Karpas-422 (cell line): Measurements from ENCODE around the gene RNF167. TPM values are rescaled to one million over a fixed set of nuclear protein-coding genes. Genes with fewer than 3 reads are reported as not detected.
"Not testable (repeated sequence)": the region's sequence is repeated elsewhere in the genome, so short reads cannot be mapped to it uniquely, and the experiment has no call there.

Source experiments
- DNase-seq: peaks from one replicate; pipeline ENCODE4 v3.0.0-alpha.2; 2015
- H2AFZ ChIP-seq: fragments of 200-600 bp; sonication (generic); 2 replicates; pipeline ENCODE4 v1.6.1; 2014; ENCODE audit warnings: antibody characterized with exemption, low read length, mixed read lengths
- H3K27ac ChIP-seq: fragments of 200-600 bp; sonication (generic); 2 replicates; pipeline ENCODE4 v1.5.1; 2014; ENCODE audit warnings: mild to moderate bottlenecking, low read length, moderate library complexity
- H3K27me3 ChIP-seq: fragments of 200-600 bp; sonication (generic); 2 replicates; pipeline ENCODE4 v1.6.1; 2014; ENCODE audit warnings: low read length, mixed read lengths
- H3K36me3 ChIP-seq: fragments of 200-600 bp; sonication (generic); 2 replicates; pipeline ENCODE4 v1.6.1; 2014; ENCODE audit warnings: low read length, mixed read lengths; ENCODE audit not compliant: insufficient read depth
- H3K4me1 ChIP-seq: fragments of 200-600 bp; sonication (generic); 2 replicates; pipeline ENCODE4 v1.6.1; 2014; ENCODE audit warnings: mild to moderate bottlenecking, low read length, mixed read lengths
- H3K4me2 ChIP-seq: fragments of 200-600 bp; sonication (generic); 2 replicates; pipeline ENCODE4 v1.6.1; 2014; ENCODE audit warnings: low read length, low read depth, mild to moderate bottlenecking; ENCODE audit not compliant: poor library complexity, severe bottlenecking
- H3K4me3 ChIP-seq: fragments of 200-600 bp; sonication (generic); 2 replicates; pipeline ENCODE4 v1.5.1; 2014; ENCODE audit warnings: mild to moderate bottlenecking, antibody characterized with exemption, low read length, mixed read lengths
- H3K79me2 ChIP-seq: fragments of 200-600 bp; sonication (generic); 2 replicates; pipeline ENCODE4 v1.6.1; 2014; ENCODE audit warnings: mild to moderate bottlenecking, low read length, mixed read lengths
- H3K9ac ChIP-seq: fragments of 200-600 bp; sonication (generic); 2 replicates; pipeline ENCODE4 v1.6.0; 2014; ENCODE audit warnings: low read length
- H3K9me2 ChIP-seq: fragments of 200-600 bp; sonication (generic), shearing (Covaris generic); replicated peaks from 2 replicates; pipeline ENCODE4 v1.6.0; 2014; ENCODE audit warnings: mild to moderate bottlenecking, low read length, moderate library complexity; ENCODE audit not compliant: insufficient read depth
- H3K9me3 ChIP-seq: fragments of 300-700, 200-600 bp; sonication (generic); 2 replicates; pipeline ENCODE4 v1.6.1; 2014; ENCODE audit warnings: low read length, mixed read lengths
- H4K20me1 ChIP-seq: fragments of 200-600 bp; sonication (generic); 2 replicates; pipeline ENCODE4 v1.6.1; 2014; ENCODE audit warnings: mild to moderate bottlenecking, antibody characterized with exemption, low read length, low read depth; ENCODE audit not compliant: insufficient read depth
- total RNA-seq: library from RNA; depleted of rRNA; stranded (reverse); fragments of >200 nt; shearing (Covaris generic); gene quantifications from 2 replicates; pipeline ENCODE4 v1.2.3, GENCODE V29; 2014; ENCODE audit warnings: low replicate concordance

Gene RNF167
- total RNA-seq, 1 experiment from 2014 or later, result 50.5 TPM

DNA sequence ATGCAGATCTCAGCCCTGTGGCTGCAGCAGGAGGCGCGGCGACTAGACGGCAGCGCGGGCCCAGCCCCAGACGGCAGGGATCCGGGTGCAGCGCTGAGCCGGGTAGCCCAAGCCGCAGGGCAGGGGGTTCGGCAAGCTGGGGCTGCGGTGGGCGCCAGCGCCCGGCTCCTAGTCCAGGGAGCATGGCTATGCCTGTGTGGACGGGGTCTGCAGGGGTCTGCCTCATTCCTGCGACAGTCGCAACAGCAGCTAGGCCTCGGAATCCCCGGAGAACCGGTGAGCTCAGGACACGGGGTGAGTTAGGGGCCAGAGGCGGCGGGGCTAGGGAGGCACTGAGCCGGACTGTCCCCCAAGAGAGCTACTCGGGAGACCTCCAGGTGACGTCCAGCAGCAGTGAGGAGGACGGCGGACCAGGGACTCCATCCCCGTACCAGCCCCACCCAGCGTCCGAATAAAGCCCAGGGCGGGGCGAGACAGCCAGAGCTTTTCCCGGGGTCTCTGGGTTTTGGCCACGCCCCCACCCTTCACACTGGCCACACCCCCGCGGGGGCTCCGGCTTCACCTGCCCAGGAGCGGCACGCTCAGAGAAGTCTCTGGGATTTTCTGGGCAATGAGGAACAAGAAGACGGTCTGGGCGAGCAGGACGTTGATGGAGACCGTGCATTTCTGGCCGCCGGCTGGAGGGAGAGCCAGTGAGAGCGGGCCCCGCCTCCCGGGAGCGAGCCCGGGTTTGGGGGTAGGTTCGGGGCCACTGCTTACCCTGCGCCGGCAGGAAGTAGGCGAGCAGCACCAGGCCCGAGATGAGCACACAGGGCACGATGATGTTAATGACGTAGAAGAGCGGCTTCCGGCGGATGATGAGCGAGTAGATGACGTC lies 39.6 kb upstream of the RNF167 start:
- H3K4me1 ChIP-seq, result peaks cover 8% of the 10 kb centered on the region

DNA sequence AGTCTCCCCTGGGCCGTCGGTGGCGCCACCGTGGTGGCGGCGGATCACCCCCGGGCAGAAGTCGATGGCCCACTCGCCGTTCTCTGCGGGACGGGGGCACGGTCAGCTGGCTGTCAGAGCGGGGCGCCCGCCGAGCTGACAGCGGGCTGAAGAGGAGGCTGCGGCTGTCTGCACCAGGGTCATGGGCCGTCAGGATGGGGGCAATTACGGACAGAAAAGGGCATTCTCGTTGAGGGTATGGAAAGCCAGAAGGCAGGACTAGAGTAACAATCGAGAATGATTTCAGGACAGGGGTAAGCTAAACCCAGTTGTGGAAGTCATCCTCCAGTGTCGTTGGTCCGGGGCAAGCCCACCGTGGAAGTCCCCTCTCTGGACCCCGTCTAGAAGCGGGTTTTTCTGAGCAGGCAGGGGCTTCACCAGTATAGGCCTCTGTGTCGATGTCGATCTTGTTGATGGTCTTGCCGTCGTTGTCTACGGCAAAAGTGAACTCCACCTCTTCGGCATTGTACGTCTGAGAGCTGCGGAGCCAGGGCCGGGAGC lies 38.9 kb upstream of the RNF167 start:
- Histone ChIP-seq H3K4me3 (no peak overlapping the region), H3K27ac (no peak overlapping the region), H3K9me2 (no peaks in the 10 kb centered on the region), H4K20me1 (0 out of 2 replicates have a peak, but pooled peaks cover 5% of the 10 kb centered on the region), H3K79me2 (no peaks in the 10 kb centered on the region), H3K4me2 (no peak overlapping the region), H3K9ac (no peak overlapping the region), H2AFZ (no peak overlapping the region), H3K9me3 (no peaks in the 10 kb centered on the region), H3K4me1 (peaks cover 8% of the 10 kb centered on the region), H3K27me3 (no peaks in the 10 kb centered on the region), H3K36me3 (no peaks in the 10 kb centered on the region; the same call in 1 of the 2 replicates)
- DNase-seq, result no peak

More for the DNA sequence above, 39.6 kb upstream of the RNF167 start:
- H3K36me3 ChIP-seq, result no peaks in the 10 kb centered on the region; the same call in 1 of the 2 replicates
- H3K4me2 ChIP-seq, result no peak overlapping the region
- 0 out of 2 replicates have a peak, but pooled peaks cover 5% of the 10 kb centered on the region for H4K20me1 ChIP-seq
- H3K9ac ChIP-seq, result no peak overlapping the region
- DNase-seq, result no peak
- no peak overlapping the region for H2AFZ ChIP-seq
- no peaks in the 10 kb centered on the region for H3K27me3 ChIP-seq
- no peak overlapping the region for H3K4me3 ChIP-seq
- no peak overlapping the region for H3K27ac ChIP-seq
- H3K9me3 ChIP-seq, result no peaks in the 10 kb centered on the region
- H3K79me2 ChIP-seq, result no peaks in the 10 kb centered on the region
- no peaks in the 10 kb centered on the region for H3K9me2 ChIP-seq

- DNase-seq, result no peak
- H3K9ac ChIP-seq, result no peak overlapping the region
- H3K27ac ChIP-seq, result no peak overlapping the region
Measured at GRCh38 chr17:4901648-4902344, 38.3 kb upstream of the RNF167 start.

GRCh38 chr17:4902540-4902939 lies 37.5 kb upstream of the RNF167 start:
- H3K9me3 ChIP-seq, result no peaks in the 10 kb centered on the region
- H3K27ac ChIP-seq, result no peak overlapping the region
- H3K27me3 ChIP-seq, result no peaks in the 10 kb centered on the region
- H4K20me1 ChIP-seq, result 0 out of 2 replicates have a peak, but pooled peaks cover 5% of the 10 kb centered on the region
- H3K4me1 ChIP-seq, result peaks cover 8% of the 10 kb centered on the region
- no peak overlapping the region for H3K4me3 ChIP-seq
- no peak for DNase-seq
- H3K36me3 ChIP-seq, result no peaks in the 10 kb centered on the region; the same call in 1 of the 2 replicates
- no peak overlapping the region for H2AFZ ChIP-seq
- H3K9me2 ChIP-seq, result no peaks in the 10 kb centered on the region
- no peak overlapping the region for H3K4me2 ChIP-seq
- H3K9ac ChIP-seq, result no peak overlapping the region
- no peaks in the 10 kb centered on the region for H3K79me2 ChIP-seq

More at GRCh38 chr17:4901648-4902344, 38.3 kb upstream of the RNF167 start:
- Histone ChIP-seq H3K4me3 (no peak overlapping the region), H3K36me3 (no peaks in the 10 kb centered on the region; the same call in 1 of the 2 replicates), H2AFZ (no peak overlapping the region), H3K4me2 (no peak overlapping the region), H3K9me3 (no peaks in the 10 kb centered on the region), H4K20me1 (0 out of 2 replicates have a peak, but pooled peaks cover 5% of the 10 kb centered on the region), H3K4me1 (peaks cover 8% of the 10 kb centered on the region), H3K79me2 (no peaks in the 10 kb centered on the region), H3K9me2 (no peaks in the 10 kb centered on the region), H3K27me3 (no peaks in the 10 kb centered on the region)

GRCh38 chr17:4903051-4903818 lies 36.8 kb upstream of the RNF167 start, which contains the start of gene CHRNE:
TSS of gene CHRNE (minus strand) at chr17:4903098. CDS start at chr17:4903063, 35 bp downstream.
- no peaks in the 10 kb centered on the region for H3K27me3 ChIP-seq
- no peaks in the 10 kb centered on the region; the same call in 1 of the 2 replicates for H3K36me3 ChIP-seq
- H3K4me2 ChIP-seq, result no peak within 1 kb of the TSS
- H3K4me3 ChIP-seq, result no peak within 1 kb of the TSS
- no peak within 1 kb of the TSS for H3K27ac ChIP-seq
- peak; percentile 89 for DNase-seq
- no peaks in the 10 kb centered on the region for H3K9me3 ChIP-seq
- no peak within 1 kb of the TSS for H3K9ac ChIP-seq
- no peak within 1 kb of the TSS for H2AFZ ChIP-seq
- H3K4me1 ChIP-seq, result peaks cover 8% of the 10 kb centered on the region
- H3K9me2 ChIP-seq, result no peaks in the 10 kb centered on the region
- H3K79me2 ChIP-seq, result no peaks in the 10 kb centered on the region
- H4K20me1 ChIP-seq, result 0 out of 2 replicates have a peak, but pooled peaks cover 5% of the 10 kb centered on the region

- not testable (repeated sequence) for H3K36me3 ChIP-seq, H3K79me2 ChIP-seq, H3K4me3 ChIP-seq, H3K4me2 ChIP-seq, H4K20me1 ChIP-seq, H3K9me3 ChIP-seq, DNase-seq, H3K9me2 ChIP-seq, H2AFZ ChIP-seq, H3K9ac ChIP-seq, H3K27ac ChIP-seq, H3K27me3 ChIP-seq
- H3K4me1 ChIP-seq, result peaks cover 10% of the 10 kb centered on the region
Measured at GRCh38 chr17:4906642-4907041, 33.4 kb upstream of the RNF167 start.

DNA sequence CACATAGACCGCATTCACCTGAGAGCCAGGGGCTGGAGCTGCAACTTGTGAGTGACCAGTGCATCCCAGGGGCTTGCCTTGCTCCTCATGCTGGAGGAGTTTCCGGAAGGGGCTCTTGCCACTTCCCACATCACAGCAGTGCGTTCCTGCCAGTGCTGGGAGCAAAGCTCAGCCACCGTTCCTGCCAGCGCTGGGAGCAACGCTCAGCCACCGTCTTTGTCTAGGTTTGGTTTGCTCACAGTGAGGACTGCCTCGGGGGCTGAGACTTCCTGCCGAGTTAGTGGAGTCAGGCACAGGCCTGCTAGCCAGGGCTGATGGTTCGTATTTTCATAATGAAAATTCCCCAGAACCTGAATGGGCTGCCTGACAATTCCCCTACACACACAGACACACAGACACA lies 31.8 kb upstream of the RNF167 start:
- Histone ChIP-seq H4K20me1 (no peaks in the 10 kb centered on the region), H2AFZ (no peak overlapping the region), H3K79me2 (no peaks in the 10 kb centered on the region), H3K4me3 (no peak overlapping the region), H3K4me2 (no peak overlapping the region), H3K4me1 (peaks cover 5% of the 10 kb centered on the region), H3K27ac (no peak overlapping the region), H3K9me2 (no peaks in the 10 kb centered on the region), H3K36me3 (no peaks in the 10 kb centered on the region), H3K27me3 (no peaks in the 10 kb centered on the region), H3K9ac (no peak overlapping the region), H3K9me3 (no peaks in the 10 kb centered on the region)
- no peak for DNase-seq
